WTC11 (cell line): ENCODE data around the gene TMEM250.

Source experiments
- CTCF ChIP-seq: fragments of 200-600 bp; IDR thresholded peaks from 2 replicates; pipeline ENCODE4 v1.8.0; 2022; ENCODE audit warnings: antibody characterized with exemption
- SP1 ChIP-seq: sonication (generic); formaldehyde crosslinking; conservative IDR thresholded peaks from 2 replicates; pipeline ENCODE4 v1.8.1; 2022; ENCODE audit warnings: missing genetic modification reagents

- TF ChIP-seq SP1 (CRISPR knock-in tag) (no peak), CTCF (no peak)
These were observed 34.3 kb upstream of the TMEM250 start for GRCh38 chr9:136152931-136153330.
